Adipocyte (in vitro differentiated cells): ENCODE data around the gene SH3BGRL3.

Source experiments
- DNase-seq: peaks from one replicate; pipeline ENCODE4 v3.0.0-alpha.2; 2015; ENCODE audit warnings: low read depth
- H3K27me3 ChIP-seq: replicated peaks from 2 replicates; pipeline ENCODE4 v1.7.0; 2013; ENCODE audit warnings: mild to moderate bottlenecking, low read length, moderate library complexity; ENCODE audit not compliant: control insufficient read depth, insufficient read depth
- H3K36me3 ChIP-seq: 2 replicates; pipeline ENCODE4 v1.7.0; 2013; ENCODE audit warnings: low read length, mild to moderate bottlenecking, moderate library complexity; ENCODE audit not compliant: control insufficient read depth, insufficient read depth, severe bottlenecking
- H3K4me1 ChIP-seq: 2 replicates; pipeline ENCODE4 v1.7.0; 2013; ENCODE audit warnings: mild to moderate bottlenecking, low read length, moderate library complexity; ENCODE audit not compliant: control insufficient read depth, insufficient read depth
- H3K4me3 ChIP-seq: 2 replicates; pipeline ENCODE4 v1.7.0; 2013; ENCODE audit warnings: mild to moderate bottlenecking, low read length, moderate library complexity
- H3K9ac ChIP-seq: 2 replicates; pipeline ENCODE4 v1.7.0; 2013; ENCODE audit warnings: mild to moderate bottlenecking, low read length, moderate library complexity
- H3K9me3 ChIP-seq: 2 replicates; pipeline ENCODE4 v1.7.0; 2013; ENCODE audit warnings: mild to moderate bottlenecking, low read length, moderate library complexity; ENCODE audit not compliant: control insufficient read depth

The SH3BGRL3 gene

GRCh38 chr1:26278724-26279455 lies 996 bp upstream of the SH3BGRL3 start:
- Histone ChIP-seq H3K36me3 (peaks cover 4% of the 10 kb centered on the region), H3K9ac (peak overlapping the region; percentile 93), H3K27me3 (no peaks in the 10 kb centered on the region), H3K4me3 (peak overlapping the region; percentile 85), H3K4me1 (peaks cover 80% of the 10 kb centered on the region), H3K9me3 (no peaks in the 10 kb centered on the region)
- DNase-seq: peak; percentile 75

- Histone ChIP-seq H3K36me3 (peaks cover 4% of the 10 kb centered on the region), H3K4me1 (peaks cover 86% of the 10 kb centered on the region)
- DNase-seq: peak; percentile 64
Observed at GRCh38 chr1:26280333-26281042, 602 bp downstream of the SH3BGRL3 start.

GRCh38 chr1:26281091-26281958 lies 1.4 kb downstream of the SH3BGRL3 start:
- peak overlapping the region; percentile 93 for H3K9ac ChIP-seq
- H3K9me3 ChIP-seq: no peaks in the 10 kb centered on the region
- H3K4me1 ChIP-seq: peaks cover 84% of the 10 kb centered on the region
- peak; percentile 52 for DNase-seq
- H3K36me3 ChIP-seq: peaks cover 4% of the 10 kb centered on the region
- H3K27me3 ChIP-seq: no peaks in the 10 kb centered on the region
- H3K4me3 ChIP-seq: peak overlapping the region; percentile 85

More at GRCh38 chr1:26280333-26281042, 602 bp downstream of the SH3BGRL3 start:
- Histone ChIP-seq H3K9me3 (no peaks in the 10 kb centered on the region), H3K4me3 (peak overlapping the region; percentile 85), H3K9ac (peak overlapping the region; percentile 93), H3K27me3 (no peaks in the 10 kb centered on the region)

GRCh38 chr1:26281971-26282370 lies 2.1 kb downstream of the SH3BGRL3 start:
- H3K4me1 ChIP-seq: peaks cover 81% of the 10 kb centered on the region
- peak; percentile 64 for DNase-seq

GRCh38 chr1:26282401-26282918 lies 2.6 kb downstream of the SH3BGRL3 start:
- Histone ChIP-seq H3K27me3 (no peaks in the 10 kb centered on the region), H3K4me3 (peak overlapping the region; percentile 29), H3K9me3 (no peaks in the 10 kb centered on the region), H3K4me1 (peaks cover 81% of the 10 kb centered on the region), H3K36me3 (peaks cover 4% of the 10 kb centered on the region), H3K9ac (peak overlapping the region; percentile 65)
- DNase-seq: no peak

More at GRCh38 chr1:26281971-26282370, 2.1 kb downstream of the SH3BGRL3 start:
- Histone ChIP-seq H3K36me3 (peaks cover 4% of the 10 kb centered on the region), H3K9me3 (no peaks in the 10 kb centered on the region), H3K4me3 (peak overlapping the region; percentile 85), H3K27me3 (no peaks in the 10 kb centered on the region), H3K9ac (peak overlapping the region; percentile 93)

GRCh38 chr1:26283279-26283853 lies 3.5 kb downstream of the SH3BGRL3 start:
- Histone ChIP-seq H3K9me3 (no peaks in the 10 kb centered on the region), H3K36me3 (peaks cover 4% of the 10 kb centered on the region), H3K4me3 (no peak overlapping the region), H3K27me3 (no peaks in the 10 kb centered on the region), H3K9ac (peak overlapping the region; percentile 75), H3K4me1 (peaks cover 79% of the 10 kb centered on the region)
- no peak for DNase-seq

GRCh38 chr1:26283871-26284596 lies 4.1 kb downstream of the SH3BGRL3 start:
- peaks cover 76% of the 10 kb centered on the region for H3K4me1 ChIP-seq
- H3K36me3 ChIP-seq: peaks cover 4% of the 10 kb centered on the region
- no peaks in the 10 kb centered on the region for H3K9me3 ChIP-seq
- peak overlapping the region; percentile 75 for H3K9ac ChIP-seq
- no peaks in the 10 kb centered on the region for H3K27me3 ChIP-seq
- DNase-seq: no peak
- H3K4me3 ChIP-seq: peak overlapping the region; percentile 47

- peak; percentile 95 for DNase-seq
Observed at GRCh38 chr1:26284597-26285347, 4.9 kb downstream of the SH3BGRL3 start.

GRCh38 chr1:26285366-26286063 lies 5.6 kb downstream of the SH3BGRL3 start:
- Histone ChIP-seq H3K9ac (peak overlapping the region; percentile 75), H3K4me3 (no peak overlapping the region), H3K27me3 (no peaks in the 10 kb centered on the region), H3K9me3 (no peaks in the 10 kb centered on the region), H3K4me1 (peaks cover 69% of the 10 kb centered on the region), H3K36me3 (peaks cover 4% of the 10 kb centered on the region)
- DNase-seq: no peak

More at GRCh38 chr1:26284597-26285347, 4.9 kb downstream of the SH3BGRL3 start:
- Histone ChIP-seq H3K4me3 (peak overlapping the region; percentile 47), H3K36me3 (peaks cover 4% of the 10 kb centered on the region), H3K9me3 (no peaks in the 10 kb centered on the region), H3K4me1 (peaks cover 69% of the 10 kb centered on the region), H3K9ac (peak overlapping the region; percentile 75), H3K27me3 (no peaks in the 10 kb centered on the region)
